Panc1 (cell line): Measurements from ENCODE around the gene HHAT.

Source experiments
- POLR2AphosphoS5 ChIP-seq: IDR thresholded peaks from 2 replicates; pipeline ENCODE4 v1.6.1; 2012; ENCODE audit warnings: mild to moderate bottlenecking, low read depth, low read length, moderate library complexity
- SIN3A ChIP-seq: IDR thresholded peaks from 2 replicates; pipeline ENCODE4 v1.6.1; 2012; ENCODE audit warnings: low read depth, mild to moderate bottlenecking, low read length, moderate library complexity, borderline replicate concordance; ENCODE audit not compliant: insufficient read depth
- TCF7L2 ChIP-seq: IDR thresholded peaks from 2 replicates; pipeline ENCODE4 v1.6.1; 2011; ENCODE audit warnings: mild to moderate bottlenecking, low read depth, low read length, inconsistent platforms
- TF ChIP-seq, protein P1 (sequence below): fragments of 450-650 bp; IDR thresholded peaks from 2 replicates; pipeline ENCODE4 v1.5.1; 2017; ENCODE audit warnings: mild to moderate bottlenecking
- TF ChIP-seq, protein P2 (sequence below), 2 experiments: IDR thresholded peaks; 2 replicates each; pipeline ENCODE4 v1.6.1; 2011 to 2012; ENCODE audit warnings: low read depth in 2 of 2, control low read depth in 1 of 2, low read length in 1 of 2, mild to moderate bottlenecking in 1 of 2, moderate library complexity in 1 of 2; ENCODE audit not compliant: insufficient read depth in 1 of 2

DNA sequence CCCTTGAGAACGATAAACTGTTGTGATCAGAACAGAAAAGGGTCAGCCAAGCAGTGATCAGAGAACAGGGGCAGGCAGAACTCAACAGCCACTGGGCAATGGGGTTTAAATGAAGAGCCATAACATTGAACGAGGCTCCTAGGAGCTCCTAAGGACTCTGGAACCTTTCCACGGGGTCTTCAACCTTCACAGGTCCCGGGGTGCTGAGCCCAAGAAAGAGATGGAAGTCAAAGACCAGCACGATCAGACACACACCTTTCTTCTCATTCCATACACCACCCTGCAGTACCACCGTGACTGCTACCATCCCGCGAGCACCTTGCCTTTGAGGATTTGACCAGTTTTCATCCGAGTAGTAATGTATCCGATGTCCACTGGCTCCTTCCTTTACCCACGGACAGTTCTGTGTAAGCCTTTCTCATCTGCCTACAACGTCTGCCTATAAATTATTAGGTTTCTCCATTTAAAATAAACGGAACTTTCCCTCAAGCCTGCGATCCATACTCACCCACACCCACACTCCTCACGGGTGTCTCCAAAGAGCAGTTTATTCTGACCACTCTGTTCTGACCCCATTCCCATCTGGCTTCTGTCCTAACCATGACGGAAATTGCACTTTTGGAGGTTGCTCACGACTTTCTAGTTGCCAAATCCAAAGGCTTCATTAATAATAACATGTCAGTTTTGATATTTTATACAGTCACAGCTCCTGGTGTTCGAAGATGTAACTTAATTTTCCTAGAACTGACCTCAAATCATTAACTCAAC is 16.8 kb upstream of the HHAT start:
- TF ChIP-seq, protein P1, sequence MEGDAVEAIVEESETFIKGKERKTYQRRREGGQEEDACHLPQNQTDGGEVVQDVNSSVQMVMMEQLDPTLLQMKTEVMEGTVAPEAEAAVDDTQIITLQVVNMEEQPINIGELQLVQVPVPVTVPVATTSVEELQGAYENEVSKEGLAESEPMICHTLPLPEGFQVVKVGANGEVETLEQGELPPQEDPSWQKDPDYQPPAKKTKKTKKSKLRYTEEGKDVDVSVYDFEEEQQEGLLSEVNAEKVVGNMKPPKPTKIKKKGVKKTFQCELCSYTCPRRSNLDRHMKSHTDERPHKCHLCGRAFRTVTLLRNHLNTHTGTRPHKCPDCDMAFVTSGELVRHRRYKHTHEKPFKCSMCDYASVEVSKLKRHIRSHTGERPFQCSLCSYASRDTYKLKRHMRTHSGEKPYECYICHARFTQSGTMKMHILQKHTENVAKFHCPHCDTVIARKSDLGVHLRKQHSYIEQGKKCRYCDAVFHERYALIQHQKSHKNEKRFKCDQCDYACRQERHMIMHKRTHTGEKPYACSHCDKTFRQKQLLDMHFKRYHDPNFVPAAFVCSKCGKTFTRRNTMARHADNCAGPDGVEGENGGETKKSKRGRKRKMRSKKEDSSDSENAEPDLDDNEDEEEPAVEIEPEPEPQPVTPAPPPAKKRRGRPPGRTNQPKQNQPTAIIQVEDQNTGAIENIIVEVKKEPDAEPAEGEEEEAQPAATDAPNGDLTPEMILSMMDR = no peak
- TF ChIP-seq POLR2AphosphoS5 = no peak
- TF ChIP-seq, protein P2, sequence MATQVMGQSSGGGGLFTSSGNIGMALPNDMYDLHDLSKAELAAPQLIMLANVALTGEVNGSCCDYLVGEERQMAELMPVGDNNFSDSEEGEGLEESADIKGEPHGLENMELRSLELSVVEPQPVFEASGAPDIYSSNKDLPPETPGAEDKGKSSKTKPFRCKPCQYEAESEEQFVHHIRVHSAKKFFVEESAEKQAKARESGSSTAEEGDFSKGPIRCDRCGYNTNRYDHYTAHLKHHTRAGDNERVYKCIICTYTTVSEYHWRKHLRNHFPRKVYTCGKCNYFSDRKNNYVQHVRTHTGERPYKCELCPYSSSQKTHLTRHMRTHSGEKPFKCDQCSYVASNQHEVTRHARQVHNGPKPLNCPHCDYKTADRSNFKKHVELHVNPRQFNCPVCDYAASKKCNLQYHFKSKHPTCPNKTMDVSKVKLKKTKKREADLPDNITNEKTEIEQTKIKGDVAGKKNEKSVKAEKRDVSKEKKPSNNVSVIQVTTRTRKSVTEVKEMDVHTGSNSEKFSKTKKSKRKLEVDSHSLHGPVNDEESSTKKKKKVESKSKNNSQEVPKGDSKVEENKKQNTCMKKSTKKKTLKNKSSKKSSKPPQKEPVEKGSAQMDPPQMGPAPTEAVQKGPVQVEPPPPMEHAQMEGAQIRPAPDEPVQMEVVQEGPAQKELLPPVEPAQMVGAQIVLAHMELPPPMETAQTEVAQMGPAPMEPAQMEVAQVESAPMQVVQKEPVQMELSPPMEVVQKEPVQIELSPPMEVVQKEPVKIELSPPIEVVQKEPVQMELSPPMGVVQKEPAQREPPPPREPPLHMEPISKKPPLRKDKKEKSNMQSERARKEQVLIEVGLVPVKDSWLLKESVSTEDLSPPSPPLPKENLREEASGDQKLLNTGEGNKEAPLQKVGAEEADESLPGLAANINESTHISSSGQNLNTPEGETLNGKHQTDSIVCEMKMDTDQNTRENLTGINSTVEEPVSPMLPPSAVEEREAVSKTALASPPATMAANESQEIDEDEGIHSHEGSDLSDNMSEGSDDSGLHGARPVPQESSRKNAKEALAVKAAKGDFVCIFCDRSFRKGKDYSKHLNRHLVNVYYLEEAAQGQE (IDR thresholded peaks at IDR 0.05; ENCODE audit: insufficient read depth in 1 of 2, low read depth in 2 of 2, low read length in 1 of 2) = no peak
- TF ChIP-seq SIN3A = no peak
- TF ChIP-seq TCF7L2 = no peak
